HL-60 (cell line): Measurements from ENCODE around the gene RETN.
A peak's percentile ranks its signal among the peaks of the same experiment; 100 is the strongest.

ENCODE experiments used
- DNase-seq, 2 experiments: peaks; one replicate each; pipeline ENCODE4 v3.0.0-alpha.2; 2010 to 2020; ENCODE audit warnings: low read depth in 1 of 2, low spot score in 1 of 2
- H3K27ac ChIP-seq: fragments of 250-450 bp; sonication (Bioruptor Pico); replicated peaks from 2 replicates; pipeline ENCODE4 v1.5.1; 2020; ENCODE audit warnings: mild to moderate bottlenecking, moderate library complexity
- H3K27me3 ChIP-seq: fragments of 250-450 bp; sonication (Bioruptor Pico); 2 replicates; pipeline ENCODE4 v1.5.1; 2021; ENCODE audit warnings: mild to moderate bottlenecking, moderate library complexity; ENCODE audit not compliant: insufficient read depth, poor library complexity, severe bottlenecking
- H3K4me3 ChIP-seq: replicated peaks from 2 replicates; pipeline ENCODE4 v1.5.1; 2011; ENCODE audit warnings: mild to moderate bottlenecking, control low read depth, low read length; ENCODE audit not compliant: insufficient read depth
- CTCF ChIP-seq: IDR thresholded peaks from one replicate; pipeline ENCODE4 v1.5.1; 2011; ENCODE audit warnings: low read length, control low read depth, inconsistent platforms; ENCODE audit not compliant: insufficient read depth
- GABPA ChIP-seq: IDR thresholded peaks from 2 replicates; pipeline ENCODE4 v1.6.1; 2012; ENCODE audit warnings: low read depth
- POLR2AphosphoS5 ChIP-seq: IDR thresholded peaks from 2 replicates; pipeline ENCODE4 v1.6.1; 2012; ENCODE audit warnings: low read depth
- REST ChIP-seq: IDR thresholded peaks from 2 replicates; pipeline ENCODE4 v1.6.1; 2012; ENCODE audit warnings: low read depth; ENCODE audit not compliant: insufficient replicate concordance
- SPI1 ChIP-seq: IDR thresholded peaks from 2 replicates; pipeline ENCODE4 v1.6.1; 2012; ENCODE audit warnings: low read depth, mild to moderate bottlenecking, borderline replicate concordance

RETN gene

GRCh38 chr19:7697721-7698287 is 29.0 kb downstream of the RETN start:
- TF ChIP-seq CTCF, result no peak
- Histone ChIP-seq H3K27me3 (no peaks in the 10 kb centered on the region), H3K27ac (no peak overlapping the region), H3K4me3 (peak overlapping the region; percentile 43)
- DNase-seq, result no peak

GRCh38 chr19:7698583-7698982 is 29.7 kb downstream of the RETN start:
- Histone ChIP-seq H3K27ac (no peak overlapping the region), H3K27me3 (no peaks in the 10 kb centered on the region), H3K4me3 (peak overlapping the region; percentile 43)
- no peak for DNase-seq
- TF ChIP-seq SPI1 (no peak), REST (no peak), POLR2AphosphoS5 (no peak), CTCF (no peak)

GRCh38 chr19:7699003-7699402 is 30.2 kb downstream of the RETN start:
- no peaks in the 10 kb centered on the region for H3K27me3 ChIP-seq
- no peak for DNase-seq
- TF ChIP-seq POLR2AphosphoS5 (no peak), REST (no peak), GABPA (no peak), CTCF (no peak), SPI1 (no peak)
- peak overlapping the region; percentile 43 for H3K4me3 ChIP-seq
- no peak overlapping the region for H3K27ac ChIP-seq
